ENCODE results near the gene NEU1. TPM values are rescaled to one million over a fixed set of nuclear protein-coding genes. Genes with fewer than 3 reads are reported as not detected.
A peak's percentile ranks its signal among the peaks of the same experiment; 100 is the strongest.

The NEU1 gene
- total RNA-seq, 1 donor from 2014 or later, result 26.0 TPM

- Histone ChIP-seq H3K27me3 (no peaks in the 10 kb centered on the region), H3K9me3 (no peaks in the 10 kb centered on the region), H3K4me1 (peaks cover 49% of the 10 kb centered on the region), H3K27ac (peak overlapping the region; percentile 84), H3K36me3 (peaks cover 0 to 3% of the 10 kb centered on the region in 2 donors), H3K4me3 (peak overlapping the region; percentile 54 to 76)
- DNase-seq (ENCODE audit: extremely low spot score in 2 of 2), result no peak
- TF ChIP-seq POLR2A (IDR thresholded peaks at IDR 0.05) (no peak), CTCF (IDR thresholded peaks at IDR 0.05) (no peak), POLR2AphosphoS5 (IDR thresholded peaks at IDR 0.05; ENCODE audit: insufficient read depth in 1 of 2, low read depth in 1 of 2) (peak in 1 of 2 donors; percentile 53)
- intact Hi-C loops (cut with DNase I), result loop anchor here (5.0 kb wide), 1 partner anchor 46 kb away; the partner anchor contains the start of gene CFB
These were observed 38.3 kb upstream of the NEU1 start for GRCh38 chr6:31900917-31901414.

- Histone ChIP-seq H3K36me3 (peaks cover 0 to 5% of the 10 kb centered on the region in 2 donors), H3K4me3 (no peak overlapping the region), H3K27me3 (no peaks in the 10 kb centered on the region), H3K9me3 (no peaks in the 10 kb centered on the region), H3K4me1 (peaks cover 50% of the 10 kb centered on the region), H3K27ac (peak overlapping the region; percentile 84)
- intact Hi-C loops (cut with DNase I), result loop anchor here (5.0 kb wide), 1 partner anchor 47 kb away; the partner anchor contains the start of gene CFB
- DNase-seq (ENCODE audit: extremely low spot score in 2 of 2), result no peak
- no peak for TF ChIP-seq POLR2A (IDR thresholded peaks at IDR 0.05)
- TF ChIP-seq POLR2AphosphoS5 (IDR thresholded peaks at IDR 0.05; ENCODE audit: insufficient read depth in 1 of 2, low read depth in 1 of 2), result no peak
- no peak for TF ChIP-seq CTCF (IDR thresholded peaks at IDR 0.05)
These were observed 37.5 kb upstream of the NEU1 start for GRCh38 chr6:31899882-31900722.

GRCh38 chr6:31899215-31899614, 36.6 kb upstream of the NEU1 start:
- no peaks in the 10 kb centered on the region for H3K9me3 ChIP-seq
- peaks cover 50% of the 10 kb centered on the region for H3K4me1 ChIP-seq
- no peak overlapping the region for H3K4me3 ChIP-seq
- H3K27me3 ChIP-seq, result no peaks in the 10 kb centered on the region
- intact Hi-C loops (cut with DNase I), result no loop called here
- no peak for TF ChIP-seq POLR2AphosphoS5 (IDR thresholded peaks at IDR 0.05; ENCODE audit: insufficient read depth in 1 of 2, low read depth in 1 of 2)
- no peak for TF ChIP-seq CTCF (IDR thresholded peaks at IDR 0.05)
- TF ChIP-seq POLR2A (IDR thresholded peaks at IDR 0.05), result no peak
- peaks cover 0 to 14% of the 10 kb centered on the region in 2 donors for H3K36me3 ChIP-seq
- DNase-seq (ENCODE audit: extremely low spot score in 2 of 2), result no peak
- peak overlapping the region; percentile 97 for H3K27ac ChIP-seq

GRCh38 chr6:31898383-31899011, 35.9 kb upstream of the NEU1 start:
- H3K4me1 ChIP-seq, result peaks cover 50% of the 10 kb centered on the region
- TF ChIP-seq CTCF (IDR thresholded peaks at IDR 0.05), result no peak
- peak in 1 of 2 donors; percentile 87 for TF ChIP-seq POLR2AphosphoS5 (IDR thresholded peaks at IDR 0.05; ENCODE audit: insufficient read depth in 1 of 2, low read depth in 1 of 2)
- no peak for DNase-seq (ENCODE audit: extremely low spot score in 2 of 2)
- H3K27me3 ChIP-seq, result no peaks in the 10 kb centered on the region
- intact Hi-C loops (cut with DNase I), result no loop called here
- peak overlapping the region; percentile 97 for H3K27ac ChIP-seq
- no peaks in the 10 kb centered on the region for H3K9me3 ChIP-seq
- H3K36me3 ChIP-seq, result peaks cover 0 to 21% of the 10 kb centered on the region in 2 donors
- H3K4me3 ChIP-seq, result peak overlapping the region; percentile 87 to 99

Measured in vagina (tissue), 2 donors.